HCT116 (cell line): ENCODE measurements around the gene METTL17. TPM values are rescaled to one million over a fixed set of nuclear protein-coding genes. Genes with fewer than 3 reads are reported as not detected.

ENCODE experiments used
- ATAC-seq: fragments of 200-7000 bp; cut with Tn5 transposase; 2 replicates; pipeline ENCODE4 v1.9.1; 2020; ENCODE audit warnings: mild to moderate bottlenecking, moderate library complexity
- BruUV-seq: library from RNA; stranded (reverse); fragments of 400-500 nt; replicated peaks from 2 replicates; lab custom pipeline; 2021; lab: Mats Ljungman, UMichigan
- CTCF ChIA-PET: fragments of 300-600 bp; sonication (Branson Sonifier 250); formaldehyde crosslinking; loops from one replicate; lab custom pipeline; 2021; ENCODE audit warnings: antibody characterized with exemption; lab: Charles Lee
- POLR2A ChIA-PET: fragments of 300-600, 350-600 bp; sonication (Branson Sonifier 250); formaldehyde crosslinking; loops from one replicate; lab custom pipeline; 2021; ENCODE audit warnings: antibody characterized with exemption; lab: Charles Lee
- RAD21 ChIA-PET, 2 experiments: fragments of 300-600 bp; sonication (Branson Sonifier 250); formaldehyde crosslinking; loops; one replicate each; lab custom pipeline; 2023; ENCODE audit warnings: low total read pairs in 2 of 2; ENCODE audit not compliant: uncharacterized antibody in 2 of 2, unreplicated experiment in 2 of 2, low non-redundant PET in 1 of 2; lab: Charles Lee
- DNase-seq: peaks from one replicate; pipeline ENCODE4 v3.0.0-alpha.2; 2010; ENCODE audit warnings: low read depth, low spot score
- H2AFZ ChIP-seq: fragments of 200-600 bp; shearing (Covaris generic), sonication (generic); 2 replicates; pipeline ENCODE4 v1.6.1; 2017; ENCODE audit warnings: low read depth, mixed run types, mixed read lengths, antibody characterized with exemption, low read length; ENCODE audit not compliant: poor library complexity, severe bottlenecking
- H3K27ac ChIP-seq: 2 replicates; pipeline ENCODE4 v1.5.1; 2012; ENCODE audit warnings: low read depth, low read length
- H3K27me3 ChIP-seq: fragments of 200-600 bp; sonication (generic); 2 replicates; pipeline ENCODE4 v1.6.1; 2016; ENCODE audit warnings: mixed run types, low read length, mixed read lengths; ENCODE audit not compliant: insufficient read depth
- H3K36me3 ChIP-seq, 2 experiments: fragments of 200-500 bp in 1 of 2; fragments of 200-600 bp in 1 of 2; sonication (Bioruptor generic) in 1 of 2; sonication (generic) in 1 of 2; 2 replicates each; pipeline versions ENCODE4 v1.5.1 to v1.6.1; 2014 to 2016; ENCODE audit warnings: low read length in 2 of 2, inconsistent platforms in 1 of 2, mixed read lengths in 1 of 2, mixed run types in 1 of 2; ENCODE audit not compliant: insufficient read depth in 2 of 2, control insufficient read depth in 1 of 2
- H3K4me1 ChIP-seq, 2 experiments: fragments of 200-600 bp in 1 of 2; sonication (generic) in 1 of 2; 2 replicates each; pipeline versions ENCODE4 v1.5.1 to v1.6.1; 2012 to 2017; ENCODE audit warnings: low read length in 2 of 2, inconsistent platforms in 1 of 2, mild to moderate bottlenecking in 1 of 2, mixed read lengths in 1 of 2, mixed run types in 1 of 2, moderate library complexity in 1 of 2; ENCODE audit not compliant: insufficient read depth in 2 of 2, control insufficient read depth in 1 of 2
- H3K4me2 ChIP-seq: fragments of 200-600 bp; sonication (generic); 2 replicates; pipeline ENCODE4 v1.6.1; 2017; ENCODE audit warnings: mixed run types, low read length, mixed read lengths
- H3K4me3 ChIP-seq, 2 experiments: fragments of 200-600 bp in 1 of 2; sonication (generic) in 1 of 2; replicated peaks in 1 of 2; 2 replicates each; pipeline ENCODE4 v1.5.1; 2011 to 2016; ENCODE audit warnings: low read length in 2 of 2, control low read depth in 1 of 2, low read depth in 1 of 2, mild to moderate bottlenecking in 1 of 2, mixed read lengths in 1 of 2, mixed run types in 1 of 2
- H3K79me2 ChIP-seq: fragments of 200-600 bp; sonication (generic); 2 replicates; pipeline ENCODE4 v1.6.1; 2017; ENCODE audit warnings: mild to moderate bottlenecking, mixed run types, low read length, moderate library complexity, mixed read lengths; ENCODE audit not compliant: insufficient read depth
- H3K9ac ChIP-seq: fragments of 200-600 bp; sonication (generic); 2 replicates; pipeline ENCODE4 v1.6.1; 2016; ENCODE audit warnings: low read length, mixed read lengths
- H3K9me2 ChIP-seq: fragments of 200-600 bp; sonication (generic), shearing (Covaris generic); 2 replicates; pipeline ENCODE4 v1.6.1; 2017; ENCODE audit warnings: mixed run types, mild to moderate bottlenecking, moderate library complexity; ENCODE audit not compliant: insufficient read depth
- H3K9me3 ChIP-seq, 2 experiments: fragments of 200-500 bp in 1 of 2; fragments of 200-600 bp in 1 of 2; sonication (Bioruptor generic) in 1 of 2; sonication (generic) in 1 of 2; 2 replicates each; pipeline ENCODE4 v1.6.1; 2014 to 2017; ENCODE audit warnings: low read length in 2 of 2, mixed read lengths in 2 of 2, inconsistent platforms in 1 of 2, low read depth in 1 of 2, mild to moderate bottlenecking in 1 of 2, mixed run types in 1 of 2, moderate library complexity in 1 of 2; ENCODE audit not compliant: control insufficient read depth in 1 of 2, insufficient read depth in 1 of 2
- H4K20me1 ChIP-seq: fragments of 200-600 bp; sonication (generic), shearing (Covaris generic); 2 replicates; pipeline ENCODE4 v1.6.1; 2017; ENCODE audit warnings: mixed run types, mild to moderate bottlenecking, moderate library complexity; ENCODE audit not compliant: insufficient read depth
- CBX3 ChIP-seq: IDR thresholded peaks from 2 replicates; pipeline ENCODE4 v1.6.1; 2012; ENCODE audit warnings: low read depth
- CEBPB ChIP-seq: IDR thresholded peaks from 2 replicates; pipeline ENCODE4 v1.6.1; 2012; ENCODE audit warnings: low read depth
- EGR1 ChIP-seq: IDR thresholded peaks from 2 replicates; pipeline ENCODE4 v1.6.1; 2012; ENCODE audit warnings: low read depth
- EZH2 ChIP-seq: fragments of 200-600 bp; sonication (generic); IDR thresholded peaks from 2 replicates; pipeline ENCODE4 v1.6.1; 2017; ENCODE audit warnings: antibody characterized with exemption, mixed run types
- JUND ChIP-seq: IDR thresholded peaks from 2 replicates; pipeline ENCODE4 v1.6.1; 2012
- POLR2A ChIP-seq: IDR thresholded peaks from 2 replicates; pipeline ENCODE4 v1.7.0; 2011; ENCODE audit warnings: borderline replicate concordance; ENCODE audit not compliant: insufficient read depth, insufficient read length; ENCODE audit errors: extremely low read depth
- POLR2AphosphoS5 ChIP-seq: IDR thresholded peaks from 2 replicates; pipeline ENCODE4 v1.6.1; 2011; ENCODE audit warnings: mild to moderate bottlenecking, low read depth, low read length, moderate library complexity
- RAD21 ChIP-seq: IDR thresholded peaks from 2 replicates; pipeline ENCODE4 v1.6.1; 2012; ENCODE audit warnings: low read depth, mild to moderate bottlenecking
- SRF ChIP-seq: IDR thresholded peaks from 2 replicates; pipeline ENCODE4 v1.6.1; 2012; ENCODE audit warnings: low read depth
- TCF7L2 ChIP-seq: IDR thresholded peaks from 2 replicates; pipeline ENCODE4 v1.7.0; 2011; ENCODE audit warnings: borderline replicate concordance, inconsistent platforms; ENCODE audit not compliant: insufficient read depth, insufficient read length; ENCODE audit errors: extremely low read depth
- YY1 ChIP-seq: IDR thresholded peaks from 2 replicates; pipeline ENCODE4 v1.6.1; 2011; ENCODE audit warnings: low read length, low read depth, moderate library complexity, mild to moderate bottlenecking; ENCODE audit not compliant: insufficient replicate concordance; ENCODE audit errors: extremely low read depth
- ZFX ChIP-seq: fragments of 450-650 bp; IDR thresholded peaks from 2 replicates; pipeline ENCODE4 v1.6.1; 2017
- intact Hi-C: fragments of 100-400 bp; cut with micrococcal nuclease; formaldehyde crosslinking; loops from 2 replicates; pipeline ENCODE4 v1.10.0; 2022
- total RNA-seq: library from RNA; stranded (reverse); gene quantifications from one replicate; pipeline ENCODE4 v1.2.1, GENCODE V29; 2021; ENCODE audit not compliant: unreplicated experiment
- TF ChIP-seq, protein P1 (sequence below): IDR thresholded peaks from 2 replicates; pipeline ENCODE4 v1.6.1; 2012; ENCODE audit warnings: low read depth
- TF ChIP-seq, protein P2 (sequence below): IDR thresholded peaks from 2 replicates; pipeline ENCODE4 v1.6.1; 2011; ENCODE audit warnings: mild to moderate bottlenecking, low read length, moderate library complexity; ENCODE audit not compliant: insufficient replicate concordance; ENCODE audit errors: extremely low read depth
- TF ChIP-seq, protein P3 (sequence below): IDR thresholded peaks from 2 replicates; pipeline ENCODE4 v1.6.1; 2012

Gene METTL17
- total RNA-seq, 1 experiment from 2014 or later = 93.5 TPM

DNA sequence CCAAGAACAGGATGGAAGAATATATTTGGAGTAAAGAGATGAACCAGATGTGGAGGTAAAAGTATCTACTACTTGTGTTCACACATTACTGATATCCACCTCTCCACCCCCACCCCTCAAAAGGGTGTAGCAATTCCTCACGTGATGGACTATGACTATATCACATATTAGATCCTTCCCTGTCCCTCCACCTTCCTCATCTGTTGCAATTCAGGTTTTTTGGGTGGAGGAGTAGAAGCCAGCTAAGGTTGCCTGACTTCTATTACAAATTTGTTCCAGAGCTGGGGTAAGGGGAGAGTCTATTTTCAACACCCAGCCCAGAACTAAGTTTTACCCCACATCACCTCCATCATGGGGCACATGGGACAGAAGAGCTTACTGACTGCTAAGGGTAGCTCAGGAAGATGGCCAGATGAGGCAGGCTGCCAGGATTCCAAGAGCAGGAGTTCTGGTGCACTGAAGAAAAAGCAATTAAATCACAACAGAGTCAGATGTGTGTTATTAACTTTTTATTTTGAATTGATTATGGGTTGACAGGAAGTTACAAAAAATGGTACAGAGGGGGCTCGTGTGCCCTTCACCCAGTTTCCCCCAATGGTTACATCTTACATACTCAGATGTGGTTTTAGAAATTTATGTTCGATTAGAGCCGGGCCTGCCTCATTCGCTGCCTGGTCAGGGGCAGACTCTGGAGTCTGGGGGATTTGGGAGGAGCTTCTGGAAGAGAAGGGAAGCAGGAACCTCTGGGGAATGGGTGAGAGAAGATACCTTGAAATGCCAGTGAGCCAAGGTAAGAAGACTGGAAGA lies 42.7 kb downstream of the METTL17 start:
- H3K27me3 ChIP-seq = no peaks in the 10 kb centered on the region; the same call in 1 of the 2 replicates
- peaks cover 0 to 7% of the 10 kb centered on the region in 2 experiments; a peak in 1 of 4 replicates for H3K4me1 ChIP-seq
- no peak overlapping the region for H3K27ac ChIP-seq
- H3K36me3 ChIP-seq = no peaks in the 10 kb centered on the region
- TF ChIP-seq CBX3 (no peak), EGR1 (no peak), POLR2A (no peak), POLR2AphosphoS5 (no peak), SRF (no peak), RAD21 (no peak), YY1 (no peak), EZH2 (no peak), ZFX (no peak), JUND (no peak), CEBPB (no peak), TCF7L2 (no peak)
- TF ChIP-seq, protein P1, sequence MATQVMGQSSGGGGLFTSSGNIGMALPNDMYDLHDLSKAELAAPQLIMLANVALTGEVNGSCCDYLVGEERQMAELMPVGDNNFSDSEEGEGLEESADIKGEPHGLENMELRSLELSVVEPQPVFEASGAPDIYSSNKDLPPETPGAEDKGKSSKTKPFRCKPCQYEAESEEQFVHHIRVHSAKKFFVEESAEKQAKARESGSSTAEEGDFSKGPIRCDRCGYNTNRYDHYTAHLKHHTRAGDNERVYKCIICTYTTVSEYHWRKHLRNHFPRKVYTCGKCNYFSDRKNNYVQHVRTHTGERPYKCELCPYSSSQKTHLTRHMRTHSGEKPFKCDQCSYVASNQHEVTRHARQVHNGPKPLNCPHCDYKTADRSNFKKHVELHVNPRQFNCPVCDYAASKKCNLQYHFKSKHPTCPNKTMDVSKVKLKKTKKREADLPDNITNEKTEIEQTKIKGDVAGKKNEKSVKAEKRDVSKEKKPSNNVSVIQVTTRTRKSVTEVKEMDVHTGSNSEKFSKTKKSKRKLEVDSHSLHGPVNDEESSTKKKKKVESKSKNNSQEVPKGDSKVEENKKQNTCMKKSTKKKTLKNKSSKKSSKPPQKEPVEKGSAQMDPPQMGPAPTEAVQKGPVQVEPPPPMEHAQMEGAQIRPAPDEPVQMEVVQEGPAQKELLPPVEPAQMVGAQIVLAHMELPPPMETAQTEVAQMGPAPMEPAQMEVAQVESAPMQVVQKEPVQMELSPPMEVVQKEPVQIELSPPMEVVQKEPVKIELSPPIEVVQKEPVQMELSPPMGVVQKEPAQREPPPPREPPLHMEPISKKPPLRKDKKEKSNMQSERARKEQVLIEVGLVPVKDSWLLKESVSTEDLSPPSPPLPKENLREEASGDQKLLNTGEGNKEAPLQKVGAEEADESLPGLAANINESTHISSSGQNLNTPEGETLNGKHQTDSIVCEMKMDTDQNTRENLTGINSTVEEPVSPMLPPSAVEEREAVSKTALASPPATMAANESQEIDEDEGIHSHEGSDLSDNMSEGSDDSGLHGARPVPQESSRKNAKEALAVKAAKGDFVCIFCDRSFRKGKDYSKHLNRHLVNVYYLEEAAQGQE = no peak
- TF ChIP-seq, protein P2, sequence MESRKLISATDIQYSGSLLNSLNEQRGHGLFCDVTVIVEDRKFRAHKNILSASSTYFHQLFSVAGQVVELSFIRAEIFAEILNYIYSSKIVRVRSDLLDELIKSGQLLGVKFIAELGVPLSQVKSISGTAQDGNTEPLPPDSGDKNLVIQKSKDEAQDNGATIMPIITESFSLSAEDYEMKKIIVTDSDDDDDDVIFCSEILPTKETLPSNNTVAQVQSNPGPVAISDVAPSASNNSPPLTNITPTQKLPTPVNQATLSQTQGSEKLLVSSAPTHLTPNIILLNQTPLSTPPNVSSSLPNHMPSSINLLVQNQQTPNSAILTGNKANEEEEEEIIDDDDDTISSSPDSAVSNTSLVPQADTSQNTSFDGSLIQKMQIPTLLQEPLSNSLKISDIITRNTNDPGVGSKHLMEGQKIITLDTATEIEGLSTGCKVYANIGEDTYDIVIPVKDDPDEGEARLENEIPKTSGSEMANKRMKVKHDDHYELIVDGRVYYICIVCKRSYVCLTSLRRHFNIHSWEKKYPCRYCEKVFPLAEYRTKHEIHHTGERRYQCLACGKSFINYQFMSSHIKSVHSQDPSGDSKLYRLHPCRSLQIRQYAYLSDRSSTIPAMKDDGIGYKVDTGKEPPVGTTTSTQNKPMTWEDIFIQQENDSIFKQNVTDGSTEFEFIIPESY = no peak
- TF ChIP-seq, protein P3, sequence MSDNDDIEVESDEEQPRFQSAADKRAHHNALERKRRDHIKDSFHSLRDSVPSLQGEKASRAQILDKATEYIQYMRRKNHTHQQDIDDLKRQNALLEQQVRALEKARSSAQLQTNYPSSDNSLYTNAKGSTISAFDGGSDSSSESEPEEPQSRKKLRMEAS = no peak
- no peak for DNase-seq
- no peak overlapping the region for H3K9ac ChIP-seq
- ChIA-PET POLR2A (no interaction called here), RAD21 (no interaction called here), CTCF (interaction anchor here (1.0 to 5.2 kb wide), 3 partner anchors 18 to 61 kb away, joined by 3 to 25 read pairs (median 9); no protein-coding TSS in a partner anchor)
- H3K4me3 ChIP-seq = no peak overlapping the region
- intact Hi-C loops = no loop called here
- H3K79me2 ChIP-seq = no peaks in the 10 kb centered on the region
- no peaks in the 10 kb centered on the region for H3K9me3 ChIP-seq
- no peaks in the 10 kb centered on the region for H4K20me1 ChIP-seq
- no peaks in the 10 kb centered on the region for H3K9me2 ChIP-seq
- H3K4me2 ChIP-seq = no peak overlapping the region
- BruUV-seq = no TSS peak
- ATAC-seq = no peak
- H2AFZ ChIP-seq = no peak overlapping the region
